Nephron progenitor cell (in vitro differentiated cells): Measurements from ENCODE around the gene ELOB.
A peak's percentile ranks its signal among the peaks of the same experiment; 100 is the strongest.

Experiments used
- DNase-seq: peaks from one replicate; pipeline ENCODE4 v3.0.0; 2021
- H3K27ac Mint-ChIP-seq: 2 replicates; pipeline ENCODE4 v1.8.0; 2021; ENCODE audit warnings: mild to moderate bottlenecking, moderate library complexity, mixed read lengths
- H3K27me3 Mint-ChIP-seq: 2 replicates; pipeline ENCODE4 v1.8.0; 2021; ENCODE audit warnings: mild to moderate bottlenecking, low read depth, mixed read lengths; ENCODE audit not compliant: poor library complexity
- H3K36me3 Mint-ChIP-seq: 2 replicates; pipeline ENCODE4 v1.8.0; 2021; ENCODE audit warnings: low read depth, mixed read lengths
- H3K4me1 Mint-ChIP-seq: 2 replicates; pipeline ENCODE4 v1.8.0; 2021; ENCODE audit warnings: mixed read lengths
- H3K4me3 Mint-ChIP-seq: 2 replicates; pipeline ENCODE4 v1.8.0; 2021; ENCODE audit warnings: mild to moderate bottlenecking, moderate library complexity, mixed read lengths
- H3K9me3 Mint-ChIP-seq: 2 replicates; pipeline ENCODE4 v1.8.0; 2021; ENCODE audit warnings: mild to moderate bottlenecking, moderate library complexity, mixed read lengths
- CTCF ChIP-seq: fragments of 200-600 bp; sonication (generic); IDR thresholded peaks from 2 replicates; pipeline ENCODE4 v1.5.0; 2021; ENCODE audit warnings: antibody characterized with exemption

ELOB gene

GRCh38 chr16:2779978-2780898 lies 3.2 kb upstream of the ELOB start:
- Mint-ChIP-seq H3K4me3 (peak overlapping the region; percentile 66), H3K9me3 (no peaks in the 10 kb centered on the region), H3K27me3 (peaks cover 8% of the 10 kb centered on the region), H3K4me1 (peaks cover 36% of the 10 kb centered on the region), H3K36me3 (no peaks in the 10 kb centered on the region), H3K27ac (no peak overlapping the region)
- TF ChIP-seq CTCF, result no peak
- DNase-seq, result no peak

GRCh38 chr16:2779151-2779920 lies 2.3 kb upstream of the ELOB start:
- Mint-ChIP-seq H3K27ac (no peak overlapping the region), H3K4me3 (peak overlapping the region; percentile 66)

GRCh38 chr16:2778630-2778958 lies 1.5 kb upstream of the ELOB start:
- Mint-ChIP-seq H3K9me3 (no peaks in the 10 kb centered on the region), H3K4me3 (peak overlapping the region; percentile 92), H3K4me1 (peaks cover 37% of the 10 kb centered on the region), H3K36me3 (no peaks in the 10 kb centered on the region), H3K27ac (peak overlapping the region; percentile 99), H3K27me3 (peaks cover 3% of the 10 kb centered on the region)
- no peak for DNase-seq
- no peak for TF ChIP-seq CTCF

More at GRCh38 chr16:2779151-2779920, 2.3 kb upstream of the ELOB start:
- Mint-ChIP-seq H3K27me3 (peaks cover 8% of the 10 kb centered on the region), H3K36me3 (no peaks in the 10 kb centered on the region), H3K9me3 (no peaks in the 10 kb centered on the region), H3K4me1 (peaks cover 37% of the 10 kb centered on the region)
- DNase-seq, result no peak
- TF ChIP-seq CTCF, result no peak

- peaks cover 4% of the 10 kb centered on the region for H3K36me3 Mint-ChIP-seq
Measured at GRCh38 chr16:2777903-2778629, 986 bp upstream of the ELOB start.

More at GRCh38 chr16:2777903-2778629, 986 bp upstream of the ELOB start:
- Mint-ChIP-seq H3K9me3 (no peaks in the 10 kb centered on the region), H3K27me3 (no peaks in the 10 kb centered on the region), H3K4me1 (peaks cover 37% of the 10 kb centered on the region), H3K4me3 (peak overlapping the region; percentile 92), H3K27ac (peak overlapping the region; percentile 99)
- no peak for TF ChIP-seq CTCF
- DNase-seq, result peak; percentile 35
